Activated CD8-positive, alpha-beta T cell treated with anti-CD3 and anti-CD28 coated beads for 36 hours (primary cell): ENCODE results near the gene LGALS4. TPM values are rescaled to one million over a fixed set of nuclear protein-coding genes. Genes with fewer than 3 reads are reported as not detected.
"Not testable (repeated sequence)": the region's sequence is repeated elsewhere in the genome, so short reads cannot be mapped to it uniquely, and the experiment has no call there.

Experiments used
- ATAC-seq: fragments of 200-7000 bp; cut with Tn5 transposase; one replicate; pipeline ENCODE4 v1.10.0; 2021; ENCODE audit warnings: mild to moderate bottlenecking, moderate library complexity
- CTCF ChIA-PET: fragments of 350-600 bp; sonication (Branson Sonifier 250); formaldehyde crosslinking; loops from one replicate; lab custom pipeline; 2021; ENCODE audit warnings: antibody characterized with exemption; lab: Charles Lee
- POLR2A ChIA-PET: fragments of 350-600 bp; sonication (Branson Sonifier 250); formaldehyde crosslinking; loops from one replicate; lab custom pipeline; 2021; ENCODE audit warnings: antibody characterized with exemption; lab: Charles Lee
- DNase-seq: peaks from one replicate; pipeline ENCODE4 v3.0.0-alpha.2; 2020
- H3K27ac Mint-ChIP-seq: one replicate; pipeline ENCODE4 v1.8.0; 2021; ENCODE audit warnings: mild to moderate bottlenecking, mixed read lengths
- H3K27me3 Mint-ChIP-seq: one replicate; pipeline ENCODE4 v1.8.0; 2021; ENCODE audit warnings: mixed read lengths
- H3K36me3 Mint-ChIP-seq: one replicate; pipeline ENCODE4 v1.8.0; 2021; ENCODE audit warnings: low read depth, mixed read lengths
- H3K4me1 Mint-ChIP-seq: one replicate; pipeline ENCODE4 v1.8.0; 2021; ENCODE audit warnings: low read depth, mixed read lengths
- H3K4me3 Mint-ChIP-seq: one replicate; pipeline ENCODE4 v1.8.0; 2021; ENCODE audit warnings: mild to moderate bottlenecking, moderate library complexity, mixed read lengths
- H3K9me3 Mint-ChIP-seq: one replicate; pipeline ENCODE4 v1.8.0; 2021; ENCODE audit warnings: mixed read lengths
- CTCF ChIP-seq: fragments of 200-600 bp; IDR thresholded peaks from one replicate; pipeline ENCODE4 v1.8.0; 2022; ENCODE audit warnings: antibody characterized with exemption, mild to moderate bottlenecking
- intact Hi-C: fragments of 100-400 bp; cut with micrococcal nuclease; formaldehyde crosslinking; loops from one replicate; pipeline ENCODE4 v1.10.0; 2022
- total RNA-seq, 2 experiments: library from RNA; stranded (reverse); gene quantifications; one replicate each; pipeline ENCODE4 v1.2.3, GENCODE V29; 2021

Gene LGALS4
- total RNA-seq, 2 experiments from 2014 or later = 0.29 to 0.72 TPM

- no peak for DNase-seq
- peaks cover 2% of the 10 kb centered on the region for H3K27me3 Mint-ChIP-seq
- ChIA-PET POLR2A (no interaction called here), CTCF (no interaction called here)
- intact Hi-C loops = no loop called here
- no peak for TF ChIP-seq CTCF
- no peak within 1 kb of the TSS for H3K27ac Mint-ChIP-seq
- H3K4me1 Mint-ChIP-seq = peaks cover 5% of the 10 kb centered on the region
- H3K36me3 Mint-ChIP-seq = no peaks in the 10 kb centered on the region
- ATAC-seq = no peak
- no peaks in the 10 kb centered on the region for H3K9me3 Mint-ChIP-seq
- H3K4me3 Mint-ChIP-seq = no peak within 1 kb of the TSS
Observed at GRCh38 chr19:38788478-38789243, 24.1 kb downstream of the LGALS4 start, which contains the start of gene LGALS7B. Gene LGALS7B, plus strand, starts transcription at chr19:38789200. Its CDS starts 27 bp downstream, at chr19:38789227.

- H3K9me3 Mint-ChIP-seq = no peaks in the 10 kb centered on the region
- H3K36me3 Mint-ChIP-seq = no peaks in the 10 kb centered on the region
- no peak for ATAC-seq
- TF ChIP-seq CTCF = no peak
- no peak for DNase-seq
- no peaks in the 10 kb centered on the region for H3K27me3 Mint-ChIP-seq
- intact Hi-C loops = no loop called here
- no peak overlapping the region for H3K4me3 Mint-ChIP-seq
- POLR2A ChIA-PET = interaction anchor here (1.0 kb wide), 1 partner anchor 17 kb away, joined by 3 read pairs; no protein-coding TSS in a partner anchor
- H3K27ac Mint-ChIP-seq = peak overlapping the region; percentile 46
- H3K4me1 Mint-ChIP-seq = no peaks in the 10 kb centered on the region
- CTCF ChIA-PET = interaction anchor here (0.8 to 1.5 kb wide), 3 partner anchors 9 to 144 kb away, joined by 3 to 6 read pairs (median 5); partner anchors contain the start of genes MRPS12 and SARS2
Observed at GRCh38 chr19:38786572-38787265, 26.0 kb downstream of the LGALS4 start.

- ATAC-seq, H3K4me1 Mint-ChIP-seq, H3K27ac Mint-ChIP-seq, H3K9me3 Mint-ChIP-seq, intact Hi-C loops, H3K27me3 Mint-ChIP-seq, H3K4me3 Mint-ChIP-seq, DNase-seq, H3K36me3 Mint-ChIP-seq, POLR2A ChIA-PET: not testable (repeated sequence)
- CTCF ChIA-PET = interaction anchor here (0.8 kb wide), 1 partner anchor 16 kb away, joined by 6 read pairs; no protein-coding TSS in a partner anchor
Observed at GRCh38 chr19:38786061-38786460, 26.7 kb downstream of the LGALS4 start.

GRCh38 chr19:38785187-38785699 lies 27.5 kb downstream of the LGALS4 start:
- ChIA-PET POLR2A (no interaction called here), CTCF (no interaction called here)
- no peak overlapping the region for H3K4me3 Mint-ChIP-seq
- H3K4me1 Mint-ChIP-seq = no peaks in the 10 kb centered on the region
- H3K9me3 Mint-ChIP-seq = no peaks in the 10 kb centered on the region
- no peaks in the 10 kb centered on the region for H3K27me3 Mint-ChIP-seq
- no peak for TF ChIP-seq CTCF
- ATAC-seq (no peak), DNase-seq (no peak)
- intact Hi-C loops = no loop called here
- H3K27ac Mint-ChIP-seq = no peak overlapping the region
- H3K36me3 Mint-ChIP-seq = no peaks in the 10 kb centered on the region

DNA sequence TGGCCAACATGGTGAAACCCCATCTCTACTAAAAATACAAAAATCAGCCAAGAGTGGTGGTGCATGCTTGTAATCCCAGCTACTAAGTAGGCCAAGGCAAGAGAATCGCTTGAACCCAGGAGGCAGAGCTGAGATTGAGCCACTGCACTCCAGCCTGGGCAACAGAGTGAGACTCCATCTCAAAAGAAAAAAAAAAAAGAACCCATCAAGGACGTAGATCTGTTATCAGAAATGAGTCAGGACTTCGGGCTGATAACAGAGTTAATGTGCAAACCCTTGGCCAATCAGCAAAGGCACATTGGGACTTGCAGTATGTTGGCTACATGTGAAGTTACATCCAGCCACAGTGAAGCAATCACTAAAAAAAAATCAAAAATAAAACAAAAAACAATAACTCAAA lies 28.5 kb downstream of the LGALS4 start:
- intact Hi-C loops = no loop called here
- no peak overlapping the region for H3K27ac Mint-ChIP-seq
- H3K4me3 Mint-ChIP-seq = no peak overlapping the region
- no peaks in the 10 kb centered on the region for H3K9me3 Mint-ChIP-seq
- no peak for DNase-seq
- no peaks in the 10 kb centered on the region for H3K27me3 Mint-ChIP-seq
- POLR2A ChIA-PET = no interaction called here
- H3K36me3 Mint-ChIP-seq = no peaks in the 10 kb centered on the region
- H3K4me1 Mint-ChIP-seq = no peaks in the 10 kb centered on the region
- no peak for ATAC-seq
- TF ChIP-seq CTCF = no peak
- CTCF ChIA-PET = no interaction called here

GRCh38 chr19:38782212-38782611 lies 30.5 kb downstream of the LGALS4 start:
- H3K4me1 Mint-ChIP-seq, H3K36me3 Mint-ChIP-seq, H3K9me3 Mint-ChIP-seq, DNase-seq, POLR2A ChIA-PET, ATAC-seq, H3K27ac Mint-ChIP-seq, H3K4me3 Mint-ChIP-seq, CTCF ChIA-PET, intact Hi-C loops, H3K27me3 Mint-ChIP-seq: not testable (repeated sequence)
